ENCODE results near the gene GREB1.
"Not testable (repeated sequence)": the region's sequence is repeated elsewhere in the genome, so short reads cannot be mapped to it uniquely, and the experiment has no call there.

GREB1 gene

DNA sequence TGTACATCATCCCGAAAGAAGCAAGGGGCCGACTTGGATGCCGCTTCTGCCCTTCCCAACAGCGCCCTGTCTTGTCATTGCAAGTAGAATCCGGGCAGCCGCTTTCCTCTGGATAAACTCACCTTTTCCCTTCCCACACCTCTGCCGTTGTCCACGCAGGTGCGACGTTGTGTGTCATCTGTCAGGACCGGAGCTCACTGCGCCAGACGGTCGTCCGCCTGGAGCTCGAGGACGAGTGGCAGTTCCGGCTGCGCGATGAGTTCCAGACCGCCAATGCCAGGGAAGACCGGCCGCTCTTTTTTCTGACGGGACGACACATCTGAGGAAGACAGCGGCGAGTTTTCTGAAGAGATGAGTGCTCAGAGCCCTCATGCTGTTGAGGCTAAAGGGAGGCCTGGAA is 106.3 kb downstream of the GREB1 start:
- no peak for DNase-seq

DNA sequence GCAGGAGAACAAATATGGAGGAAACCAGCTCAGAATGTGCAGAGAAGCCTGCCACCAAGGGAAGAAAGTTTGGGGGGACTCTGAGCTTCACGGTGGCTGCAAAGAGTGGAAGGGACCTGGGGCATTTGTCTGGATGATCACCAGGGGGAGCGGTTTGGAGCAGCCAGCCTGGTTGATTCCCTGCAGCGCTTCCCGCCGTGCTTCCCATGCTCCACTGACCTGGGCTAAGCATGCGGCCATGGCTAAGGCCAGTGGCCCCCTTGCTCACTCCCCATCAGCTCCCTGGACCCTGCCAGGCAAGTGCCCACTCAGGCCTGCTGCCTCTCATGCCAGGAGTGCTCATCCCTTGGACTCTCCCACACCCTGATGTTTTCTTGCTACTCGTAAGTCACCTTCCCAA is 109.1 kb downstream of the GREB1 start:
- no peak for DNase-seq

- no peak for DNase-seq
Measured at GRCh38 chr2:11644293-11644692, 110.4 kb downstream of the GREB1 start.

- DNase-seq = no peak
Measured at GRCh38 chr2:11646530-11646929, 112.7 kb downstream of the GREB1 start.

DNA sequence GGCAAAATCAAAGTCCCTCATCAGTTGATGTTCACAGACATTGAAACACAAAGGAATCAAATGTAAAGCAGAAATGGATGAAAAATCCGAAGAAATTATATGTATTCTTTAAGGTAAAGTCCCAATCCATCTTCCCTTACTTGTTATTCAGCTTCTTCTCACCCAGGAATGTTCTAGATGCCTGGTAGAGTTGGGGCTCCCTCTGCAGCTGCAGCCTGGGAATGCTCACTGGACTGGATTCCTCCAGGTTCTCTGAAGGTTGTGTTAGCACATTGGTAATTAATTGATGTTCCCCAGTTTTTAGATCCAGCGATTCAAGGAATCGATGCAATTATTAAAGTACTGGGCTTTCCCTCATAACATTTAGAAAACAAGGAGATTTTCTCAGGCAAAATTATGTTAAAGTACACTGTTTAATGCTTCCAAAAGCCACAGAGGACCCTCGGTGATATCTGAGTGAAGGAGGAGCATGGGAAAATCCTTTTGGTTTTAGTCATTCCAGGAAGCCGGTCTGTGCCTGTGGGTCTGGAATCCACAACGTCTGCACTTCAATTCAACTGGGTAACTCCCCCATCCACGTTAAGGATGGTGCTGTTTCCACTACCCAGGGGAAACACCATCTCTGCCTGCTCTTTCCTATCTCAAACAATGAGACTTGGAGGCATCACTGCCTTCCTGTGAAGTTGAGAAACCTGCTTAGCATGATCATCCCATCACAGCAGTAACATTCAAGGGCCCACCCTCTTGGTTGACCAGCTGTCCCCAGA is 114.2 kb downstream of the GREB1 start:
- no peak for DNase-seq

GRCh38 chr2:11649093-11649492 is 115.2 kb downstream of the GREB1 start:
- DNase-seq = no peak

GRCh38 chr2:11651856-11652548 is 118.2 kb downstream of the GREB1 start:
- no peak for DNase-seq

DNA sequence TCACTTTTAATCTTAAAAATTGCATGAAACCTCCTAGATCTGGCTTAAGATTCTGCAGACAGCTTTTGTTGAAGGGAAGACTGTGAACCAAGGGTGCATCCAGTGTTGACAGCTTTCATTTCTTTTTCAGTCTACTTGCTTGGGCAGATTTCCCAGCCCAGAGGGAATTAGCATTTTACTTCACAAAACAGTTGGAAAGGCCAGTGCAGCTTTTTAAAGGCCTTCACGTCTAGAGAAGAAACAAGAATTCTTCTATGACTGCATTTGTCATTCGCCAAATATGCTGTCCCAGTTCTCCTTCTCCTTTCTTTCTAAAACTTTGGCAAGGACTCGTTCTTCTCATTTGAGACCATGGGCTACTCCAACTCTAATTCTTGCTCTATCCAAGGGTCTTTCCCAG is 118.7 kb downstream of the GREB1 start:
- no peak for DNase-seq

DNA sequence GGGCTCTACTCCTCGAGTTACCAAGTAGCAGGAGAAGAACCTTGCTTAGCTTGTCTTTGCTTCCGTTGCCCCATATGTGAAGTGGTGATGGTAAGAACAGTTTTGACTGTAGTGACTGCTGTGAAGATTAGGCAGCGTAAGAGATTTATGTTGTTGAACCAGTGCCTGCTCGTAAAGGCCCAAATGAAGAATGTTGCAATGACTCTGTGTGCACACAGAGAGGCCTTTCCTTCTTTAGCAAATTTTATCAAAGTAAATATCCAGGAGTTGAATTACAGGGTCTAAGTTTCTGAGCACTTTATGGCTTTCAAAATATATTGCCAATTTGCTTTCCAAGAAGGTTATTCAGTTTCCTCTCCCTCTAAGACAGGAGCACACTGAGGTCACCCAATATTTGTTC is 121.7 kb downstream of the GREB1 start:
- no peak for DNase-seq

DNA sequence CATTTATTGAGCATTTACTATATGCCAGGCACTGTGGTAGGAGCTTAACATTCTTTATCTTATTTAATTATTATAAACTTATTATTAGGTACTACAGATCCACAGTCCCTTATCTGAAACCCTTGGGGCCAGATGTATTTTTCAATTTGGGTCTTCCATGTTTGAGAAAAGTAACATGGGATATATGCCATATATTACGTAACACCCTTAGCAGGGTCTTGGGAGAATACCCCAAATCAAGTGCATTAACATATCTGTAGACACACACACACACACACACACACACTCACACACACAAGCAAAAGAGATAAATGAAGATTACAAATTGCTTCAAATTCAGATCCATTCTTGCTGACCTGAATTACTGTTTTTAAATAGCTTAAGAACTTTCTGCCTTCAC is 122.4 kb downstream of the GREB1 start:
- DNase-seq = no peak

DNA sequence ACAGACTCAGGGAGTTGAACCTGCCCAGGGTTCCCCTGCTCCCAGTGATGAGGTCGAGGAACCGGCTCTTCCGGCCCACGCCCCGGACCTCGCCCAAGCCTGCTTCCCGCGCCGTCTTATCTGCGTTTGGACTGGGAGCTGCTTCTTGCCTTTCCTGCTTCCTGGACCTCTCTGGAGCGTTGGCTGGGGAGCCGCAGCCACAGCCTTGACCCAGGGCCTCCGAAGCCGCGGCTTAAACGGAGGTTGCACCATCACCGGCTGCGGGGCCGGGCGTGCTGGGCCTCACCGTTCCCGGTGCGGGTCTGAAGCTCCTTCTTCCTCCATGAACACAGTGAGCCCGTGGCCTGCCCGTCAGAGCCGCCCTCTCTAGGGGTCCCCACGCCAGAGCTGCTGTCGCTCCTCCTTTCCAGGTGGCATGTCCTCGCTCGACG is 122.8 kb downstream of the GREB1 start:
- no peak for DNase-seq

DNA sequence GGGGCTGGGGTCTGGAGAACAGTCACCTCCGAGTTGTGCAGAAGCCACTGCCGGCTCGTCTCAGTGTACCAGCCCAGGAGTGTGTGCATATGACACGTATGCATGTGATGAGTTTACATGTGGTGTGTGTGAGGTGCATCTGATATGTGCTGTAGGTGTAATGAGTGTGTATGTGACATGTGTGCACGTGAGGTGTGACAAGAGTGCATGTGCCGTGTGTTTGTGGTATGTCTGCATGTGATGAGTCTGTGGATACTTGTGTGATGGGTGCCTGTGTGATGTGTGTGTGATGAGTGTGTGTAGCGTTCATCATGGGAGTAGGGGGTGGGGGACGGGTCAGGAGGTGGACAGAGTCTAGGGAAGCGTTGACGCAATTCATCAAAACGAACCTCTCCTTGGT is 123.3 kb downstream of the GREB1 start:
- no peak for DNase-seq

GRCh38 chr2:11657646-11658045 is 123.8 kb downstream of the GREB1 start:
- no peak for DNase-seq

- DNase-seq = no peak
Measured at GRCh38 chr2:11658208-11659114, 124.6 kb downstream of the GREB1 start.

DNA sequence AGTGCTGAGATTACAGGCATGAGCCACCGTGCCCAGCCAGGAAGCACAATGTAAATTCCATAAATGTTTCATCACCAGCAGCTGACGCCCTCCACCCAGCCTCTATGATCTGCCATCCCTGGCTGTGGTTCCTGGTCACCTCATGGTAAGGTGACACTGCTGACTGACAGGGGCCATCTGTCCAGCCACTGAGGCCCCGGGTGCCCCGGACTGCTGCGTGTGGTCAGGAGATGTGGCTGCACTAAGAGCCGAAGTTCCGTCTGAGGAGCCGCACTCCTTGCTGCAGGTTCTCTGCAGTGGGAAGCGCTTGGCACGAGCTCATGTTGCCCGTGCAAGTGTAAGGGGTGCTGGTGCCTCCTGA is 125.2 kb downstream of the GREB1 start:
- no peak for DNase-seq

DNA sequence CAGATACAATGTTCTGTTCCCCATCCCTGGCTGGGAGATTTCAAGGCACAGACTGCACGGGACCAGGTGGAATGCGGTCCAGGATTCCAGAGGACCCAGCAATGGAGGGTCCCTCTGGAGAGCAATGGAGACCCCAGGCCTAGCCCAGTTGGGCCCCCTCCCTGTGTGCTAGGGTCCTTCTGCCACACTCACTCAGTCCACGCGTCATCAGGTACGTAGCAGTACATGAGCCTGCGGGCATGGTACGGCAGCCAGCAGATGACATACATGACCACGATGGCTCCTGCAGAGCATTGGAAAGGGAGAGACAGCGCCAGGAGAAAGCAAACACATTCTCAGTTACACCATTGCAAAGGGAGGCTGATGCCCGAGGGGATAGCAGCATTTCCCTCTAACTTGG is 126.0 kb downstream of the GREB1 start:
- DNase-seq = no peak

DNA sequence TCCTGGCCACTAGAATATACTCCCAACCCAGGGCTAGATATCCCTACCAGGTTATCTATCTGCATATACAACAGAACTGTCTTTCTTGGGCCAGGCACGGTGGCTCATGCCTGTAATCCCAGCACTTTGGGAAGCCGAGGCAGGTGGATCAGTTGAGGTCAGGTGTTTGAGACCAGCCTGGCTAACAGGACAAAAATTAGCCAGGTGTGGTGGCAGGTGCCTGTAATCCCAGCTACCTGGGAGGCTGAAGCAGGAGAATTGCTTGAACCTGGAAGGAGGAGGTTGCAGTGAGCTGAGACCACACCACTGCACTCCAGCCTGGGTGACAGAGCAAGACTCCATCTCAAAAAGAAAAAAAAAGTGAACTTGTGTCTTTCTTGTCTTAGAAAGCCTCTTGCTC is 126.6 kb downstream of the GREB1 start:
- not testable (repeated sequence) for DNase-seq

GRCh38 chr2:11661891-11662435 is 128.1 kb downstream of the GREB1 start:
- DNase-seq = no peak

- no peak for DNase-seq
Measured at GRCh38 chr2:11662882-11663281, 129.0 kb downstream of the GREB1 start.

- DNase-seq = no peak
Measured at GRCh38 chr2:11663427-11663826, 129.6 kb downstream of the GREB1 start.

DNA sequence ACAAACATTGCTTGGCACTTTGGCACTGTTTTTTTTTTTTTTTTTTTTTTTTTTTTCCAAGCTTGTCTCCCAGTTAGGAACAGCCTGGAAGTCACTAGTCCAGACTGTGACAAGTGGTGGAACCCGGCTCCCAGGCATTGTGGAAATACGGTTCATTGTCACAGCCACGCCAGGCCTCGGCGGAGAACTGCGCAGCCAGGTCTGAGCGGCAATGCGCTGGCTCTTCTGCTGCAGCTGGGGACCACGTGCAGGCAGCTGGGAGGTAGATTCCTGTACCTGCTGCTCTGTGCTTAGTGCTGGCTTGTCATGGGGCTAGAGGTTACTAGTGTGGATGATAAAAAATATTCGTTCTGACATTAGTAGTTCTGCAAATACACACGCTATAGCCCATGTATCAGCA is 131.2 kb downstream of the GREB1 start:
- DNase-seq = no peak

GRCh38 chr2:11665510-11666362 is 131.9 kb downstream of the GREB1 start:
- DNase-seq = no peak
